Endothelial cell (in vitro differentiated cells): ENCODE data around the gene DUSP6. TPM values are rescaled to one million over a fixed set of nuclear protein-coding genes. Genes with fewer than 3 reads are reported as not detected.

Experiments
- DNase-seq: peaks from one replicate; pipeline ENCODE4 v3.0.0; 2021; ENCODE audit warnings: low spot score
- H3K27ac Mint-ChIP-seq: one replicate; pipeline ENCODE4 v1.8.0; 2021; ENCODE audit warnings: mixed read lengths, inconsistent platforms; ENCODE audit not compliant: unreplicated experiment
- H3K27me3 Mint-ChIP-seq: one replicate; pipeline ENCODE4 v1.8.0; 2021; ENCODE audit warnings: mild to moderate bottlenecking, moderate library complexity, mixed read lengths, inconsistent platforms; ENCODE audit not compliant: unreplicated experiment
- H3K36me3 Mint-ChIP-seq: one replicate; pipeline ENCODE4 v1.8.0; 2021; ENCODE audit warnings: mild to moderate bottlenecking, low read depth, mixed read lengths, inconsistent platforms; ENCODE audit not compliant: unreplicated experiment
- H3K4me1 Mint-ChIP-seq: one replicate; pipeline ENCODE4 v1.8.0; 2021; ENCODE audit warnings: mild to moderate bottlenecking, mixed read lengths, inconsistent platforms; ENCODE audit not compliant: unreplicated experiment
- H3K4me3 Mint-ChIP-seq: one replicate; pipeline ENCODE4 v1.8.0; 2021; ENCODE audit warnings: mild to moderate bottlenecking, mixed read lengths, inconsistent platforms; ENCODE audit not compliant: unreplicated experiment
- H3K9me3 Mint-ChIP-seq: one replicate; pipeline ENCODE4 v1.8.0; 2021; ENCODE audit warnings: mixed read lengths, inconsistent platforms; ENCODE audit not compliant: unreplicated experiment
- total RNA-seq: library from RNA; stranded (reverse); fragmentation: NEBNext Ultra II Directional; extraction: Animal tissue kit (Norgen Biotek cat#: 25700); gene quantifications from one replicate; pipeline ENCODE4 v1.2.1, GENCODE V29; 2021; ENCODE audit not compliant: unreplicated experiment
- TF ChIP-seq, protein P1 (sequence below): fragments of 200-600 bp; sonication (generic); IDR thresholded peaks from one replicate; pipeline ENCODE4 v1.5.0; 2021; ENCODE audit warnings: antibody characterized with exemption; ENCODE audit not compliant: unreplicated experiment

The DUSP6 gene
- total RNA-seq, 1 donor from 2014 or later, result 232 TPM

DNA sequence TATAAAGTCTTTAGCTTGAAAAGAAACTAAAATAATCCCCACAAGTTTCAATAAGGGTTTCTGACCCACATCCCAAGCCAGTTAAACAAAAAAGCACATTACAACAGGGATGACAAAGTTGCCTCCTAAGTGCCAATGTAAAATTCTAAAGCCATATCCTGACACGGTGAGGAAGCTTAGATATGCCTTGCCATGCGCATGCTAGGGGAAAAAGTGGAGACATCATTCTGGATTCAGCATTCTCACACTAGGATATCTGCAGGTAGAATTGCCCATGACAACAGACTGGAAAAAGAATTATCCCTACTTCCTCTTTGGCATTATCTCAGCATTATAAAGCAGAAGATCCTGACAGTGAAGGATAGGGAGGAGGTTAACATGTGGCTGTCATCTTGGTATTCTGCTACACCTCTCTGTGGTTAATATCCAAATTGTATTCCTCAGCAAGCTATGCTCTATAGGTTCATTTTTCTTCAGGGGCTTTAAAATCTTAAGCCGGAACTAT lies 4.9 kb downstream of the DUSP6 start:
- H3K4me3 Mint-ChIP-seq, result peak overlapping the region; percentile 100
- H3K27me3 Mint-ChIP-seq, result peaks cover 44% of the 10 kb centered on the region
- peak overlapping the region; percentile 80 for H3K27ac Mint-ChIP-seq
- peaks cover 51% of the 10 kb centered on the region for H3K36me3 Mint-ChIP-seq
- TF ChIP-seq, protein P1, sequence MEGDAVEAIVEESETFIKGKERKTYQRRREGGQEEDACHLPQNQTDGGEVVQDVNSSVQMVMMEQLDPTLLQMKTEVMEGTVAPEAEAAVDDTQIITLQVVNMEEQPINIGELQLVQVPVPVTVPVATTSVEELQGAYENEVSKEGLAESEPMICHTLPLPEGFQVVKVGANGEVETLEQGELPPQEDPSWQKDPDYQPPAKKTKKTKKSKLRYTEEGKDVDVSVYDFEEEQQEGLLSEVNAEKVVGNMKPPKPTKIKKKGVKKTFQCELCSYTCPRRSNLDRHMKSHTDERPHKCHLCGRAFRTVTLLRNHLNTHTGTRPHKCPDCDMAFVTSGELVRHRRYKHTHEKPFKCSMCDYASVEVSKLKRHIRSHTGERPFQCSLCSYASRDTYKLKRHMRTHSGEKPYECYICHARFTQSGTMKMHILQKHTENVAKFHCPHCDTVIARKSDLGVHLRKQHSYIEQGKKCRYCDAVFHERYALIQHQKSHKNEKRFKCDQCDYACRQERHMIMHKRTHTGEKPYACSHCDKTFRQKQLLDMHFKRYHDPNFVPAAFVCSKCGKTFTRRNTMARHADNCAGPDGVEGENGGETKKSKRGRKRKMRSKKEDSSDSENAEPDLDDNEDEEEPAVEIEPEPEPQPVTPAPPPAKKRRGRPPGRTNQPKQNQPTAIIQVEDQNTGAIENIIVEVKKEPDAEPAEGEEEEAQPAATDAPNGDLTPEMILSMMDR, result no peak
- H3K4me1 Mint-ChIP-seq, result peaks cover 61% of the 10 kb centered on the region
- no peak for DNase-seq
- H3K9me3 Mint-ChIP-seq, result no peaks in the 10 kb centered on the region

DNA sequence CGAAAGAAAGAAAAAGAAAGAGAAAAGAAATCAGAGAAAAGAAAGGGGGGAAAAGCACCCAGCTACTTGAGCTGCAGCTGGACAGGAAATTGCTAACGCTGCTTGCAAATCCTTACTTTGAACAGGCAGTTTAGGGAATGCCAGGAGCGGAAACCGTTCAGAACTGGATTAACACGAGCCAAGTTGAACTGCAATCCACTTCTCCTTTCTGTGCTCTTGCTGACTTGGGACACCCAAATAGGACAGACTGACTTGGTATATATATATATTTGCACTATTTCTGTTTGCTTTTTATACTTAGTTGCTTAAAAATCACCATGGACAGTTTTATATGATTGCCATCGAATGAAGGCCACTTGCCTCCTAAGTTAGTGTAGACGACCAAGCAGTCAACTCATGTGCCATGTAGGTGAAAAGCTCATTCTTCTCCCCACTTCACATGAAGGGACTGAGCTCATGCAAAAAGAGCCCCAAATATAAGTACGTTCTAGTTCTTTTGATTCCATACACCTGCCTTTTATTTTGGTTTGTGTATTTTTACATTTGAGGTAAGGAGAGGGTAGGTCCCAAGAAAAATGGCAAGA lies 5.5 kb downstream of the DUSP6 start:
- Mint-ChIP-seq H3K27me3 (peaks cover 38% of the 10 kb centered on the region), H3K4me1 (peaks cover 58% of the 10 kb centered on the region), H3K27ac (peak overlapping the region; percentile 94), H3K4me3 (peak overlapping the region; percentile 100), H3K9me3 (no peaks in the 10 kb centered on the region), H3K36me3 (peaks cover 45% of the 10 kb centered on the region)
- peak; percentile 51 for DNase-seq
- TF ChIP-seq, protein P1, result no peak

DNA sequence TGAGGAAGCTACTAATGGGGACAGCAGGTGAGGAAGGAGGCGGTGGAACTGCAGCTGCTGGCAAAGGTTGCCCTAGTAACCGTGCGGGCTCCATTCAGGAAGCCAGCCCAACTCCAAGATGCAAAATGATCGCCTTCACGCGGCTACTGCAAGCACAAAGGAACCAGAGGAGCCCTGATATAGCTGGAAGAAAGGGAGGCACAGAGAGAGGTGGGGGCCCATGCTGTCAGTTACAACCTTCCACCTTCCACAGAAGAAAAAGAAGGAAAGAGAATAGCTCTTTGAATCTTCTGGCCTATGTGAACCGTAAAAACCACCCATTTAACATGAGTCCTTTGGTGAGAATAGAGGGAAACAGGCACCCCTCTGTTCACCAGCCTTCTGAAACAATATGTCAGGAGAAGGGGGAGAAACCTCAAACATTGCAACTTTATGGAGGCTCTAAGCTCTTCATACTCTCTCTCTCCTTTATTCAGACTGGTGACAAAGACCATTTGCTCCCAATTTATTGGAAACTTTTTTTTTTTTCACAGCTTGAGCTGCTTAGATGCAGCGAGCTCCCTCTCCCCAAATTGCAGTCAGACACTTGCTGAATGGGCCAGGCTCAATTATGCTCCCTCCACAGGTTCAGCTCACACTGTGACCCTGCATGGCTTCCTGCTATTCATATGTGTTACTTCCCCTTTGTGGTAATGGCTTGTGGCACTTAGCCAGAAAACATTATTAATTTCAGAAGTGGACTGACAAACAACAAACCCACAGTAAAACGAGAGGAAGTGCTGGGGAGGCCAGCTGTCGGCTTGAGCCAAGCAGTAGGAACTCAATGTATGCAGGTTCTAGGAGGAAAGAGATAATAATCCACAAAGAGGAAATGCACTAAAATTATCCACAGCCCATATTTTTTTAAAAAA lies 6.2 kb downstream of the DUSP6 start:
- Mint-ChIP-seq H3K36me3 (peaks cover 40% of the 10 kb centered on the region), H3K9me3 (no peaks in the 10 kb centered on the region), H3K27ac (peak overlapping the region; percentile 94), H3K4me1 (peaks cover 58% of the 10 kb centered on the region), H3K4me3 (peak overlapping the region; percentile 63), H3K27me3 (peaks cover 35% of the 10 kb centered on the region)
- peak; percentile 62 for DNase-seq
- TF ChIP-seq, protein P1, result no peak

DNA sequence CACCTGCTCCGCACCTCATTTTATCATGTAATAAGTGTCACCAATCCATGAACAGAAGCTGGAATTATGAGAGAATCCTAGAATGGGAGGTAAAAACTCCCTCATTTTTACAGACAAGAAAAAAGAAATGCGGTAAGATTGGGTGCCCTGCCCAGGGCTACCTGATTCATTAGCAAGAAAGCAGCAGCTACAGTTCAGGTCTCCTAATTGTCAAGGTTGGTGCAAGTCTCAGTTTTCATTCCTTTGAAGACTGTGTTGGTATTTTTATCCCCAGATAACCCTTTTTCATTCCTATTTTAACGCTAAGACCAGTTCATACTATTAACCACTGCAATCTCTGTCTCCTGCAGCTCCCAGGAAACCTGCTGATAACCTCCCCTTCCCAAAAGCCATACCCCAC lies 6.9 kb downstream of the DUSP6 start:
- no peak overlapping the region for H3K4me3 Mint-ChIP-seq
- H3K27me3 Mint-ChIP-seq, result peaks cover 28% of the 10 kb centered on the region

More for the DNA sequence above, 6.9 kb downstream of the DUSP6 start:
- Mint-ChIP-seq H3K9me3 (no peaks in the 10 kb centered on the region), H3K36me3 (peaks cover 33% of the 10 kb centered on the region), H3K27ac (peak overlapping the region; percentile 94), H3K4me1 (peaks cover 52% of the 10 kb centered on the region)
- TF ChIP-seq, protein P1, result no peak
- DNase-seq, result no peak
